ENCODE data around the gene ZFAND5.

- TF ChIP-seq CTCF (IDR thresholded peaks at IDR 0.05) (no peak), POLR2AphosphoS5 (IDR thresholded peaks at IDR 0.05; ENCODE audit: insufficient read depth in 1 of 2, low read depth in 1 of 2) (no peak)
Observed at GRCh38 chr9:72305707-72306106, 59.3 kb downstream of the ZFAND5 start.

Measured in vagina (tissue), 2 donors.